ENCODE results near the gene GRID1.

- no peak for TF ChIP-seq CTCF (IDR thresholded peaks at IDR 0.05)
- no peak for TF ChIP-seq POLR2A (IDR thresholded peaks at IDR 0.05)
These were observed 224.7 kb downstream of the GRID1 start for GRCh38 chr10:86141896-86142295.

Measured in breast epithelium (tissue), 3 donors.